GM12865 (cell line): ENCODE data around the gene PFN4.

Experiments
- DNase-seq: peaks from one replicate; pipeline ENCODE4 v3.0.0; 2010; ENCODE audit warnings: low read depth
- H3K4me3 ChIP-seq: 2 replicates; pipeline ENCODE4 v1.5.1; 2011; ENCODE audit warnings: mild to moderate bottlenecking, low read depth, low read length, control low read depth
- TF ChIP-seq, protein P1 (sequence below): IDR thresholded peaks from 2 replicates; pipeline ENCODE4 v1.5.1; 2011; ENCODE audit warnings: low read length, control low read depth, low read depth, inconsistent platforms; ENCODE audit not compliant: insufficient read depth; ENCODE audit errors: missing control alignments

PFN4 gene

GRCh38 chr2:24082787-24083566 lies 40.2 kb downstream of the PFN4 start:
- peak overlapping the region; percentile 70 for H3K4me3 ChIP-seq
- TF ChIP-seq, protein P1, sequence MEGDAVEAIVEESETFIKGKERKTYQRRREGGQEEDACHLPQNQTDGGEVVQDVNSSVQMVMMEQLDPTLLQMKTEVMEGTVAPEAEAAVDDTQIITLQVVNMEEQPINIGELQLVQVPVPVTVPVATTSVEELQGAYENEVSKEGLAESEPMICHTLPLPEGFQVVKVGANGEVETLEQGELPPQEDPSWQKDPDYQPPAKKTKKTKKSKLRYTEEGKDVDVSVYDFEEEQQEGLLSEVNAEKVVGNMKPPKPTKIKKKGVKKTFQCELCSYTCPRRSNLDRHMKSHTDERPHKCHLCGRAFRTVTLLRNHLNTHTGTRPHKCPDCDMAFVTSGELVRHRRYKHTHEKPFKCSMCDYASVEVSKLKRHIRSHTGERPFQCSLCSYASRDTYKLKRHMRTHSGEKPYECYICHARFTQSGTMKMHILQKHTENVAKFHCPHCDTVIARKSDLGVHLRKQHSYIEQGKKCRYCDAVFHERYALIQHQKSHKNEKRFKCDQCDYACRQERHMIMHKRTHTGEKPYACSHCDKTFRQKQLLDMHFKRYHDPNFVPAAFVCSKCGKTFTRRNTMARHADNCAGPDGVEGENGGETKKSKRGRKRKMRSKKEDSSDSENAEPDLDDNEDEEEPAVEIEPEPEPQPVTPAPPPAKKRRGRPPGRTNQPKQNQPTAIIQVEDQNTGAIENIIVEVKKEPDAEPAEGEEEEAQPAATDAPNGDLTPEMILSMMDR, result no peak
- DNase-seq, result no peak

DNA sequence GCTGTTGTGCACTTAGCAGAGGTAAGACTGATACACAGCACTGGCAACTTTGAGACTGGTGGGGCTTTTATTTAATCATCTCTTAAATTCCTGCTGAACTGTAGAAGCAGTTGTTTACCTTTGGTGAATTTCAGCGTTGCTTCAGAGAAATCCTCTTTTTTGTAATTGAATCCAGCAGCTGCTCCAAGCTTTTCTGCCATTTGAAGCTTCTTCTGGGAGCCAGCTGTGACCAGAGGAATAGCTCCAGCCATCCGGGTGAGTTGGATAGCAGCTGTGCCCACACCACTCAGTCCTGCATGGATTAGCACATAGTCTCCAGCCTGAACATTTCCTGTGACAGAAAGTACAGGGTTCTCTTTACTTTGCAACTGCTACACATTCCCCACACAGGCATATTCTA lies 42.4 kb downstream of the PFN4 start:
- H3K4me3 ChIP-seq, result no peak overlapping the region
- TF ChIP-seq, protein P1, result no peak
- no peak for DNase-seq

DNA sequence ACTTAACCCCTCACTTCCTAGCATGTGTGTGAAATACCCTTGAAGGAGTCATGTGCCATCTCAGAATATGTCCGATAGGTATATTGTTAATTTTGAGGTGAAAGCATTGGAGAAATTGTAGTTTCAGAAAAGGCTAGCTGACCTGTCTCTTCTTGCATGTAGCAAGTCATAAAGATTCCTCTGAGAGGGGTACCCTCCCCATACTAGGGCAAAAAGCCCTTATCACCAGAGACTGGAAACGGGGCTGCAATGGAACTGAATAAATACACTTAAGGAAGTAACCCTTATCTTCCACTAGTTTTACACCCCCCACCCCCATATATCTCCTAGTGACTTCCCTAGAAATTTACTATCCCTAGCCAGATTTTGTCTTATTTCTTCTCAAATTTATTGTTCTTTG lies 45.3 kb downstream of the PFN4 start:
- no peak for DNase-seq
- no peak overlapping the region; the same call in 1 of the 2 replicates for H3K4me3 ChIP-seq
- TF ChIP-seq, protein P1, result no peak

DNA sequence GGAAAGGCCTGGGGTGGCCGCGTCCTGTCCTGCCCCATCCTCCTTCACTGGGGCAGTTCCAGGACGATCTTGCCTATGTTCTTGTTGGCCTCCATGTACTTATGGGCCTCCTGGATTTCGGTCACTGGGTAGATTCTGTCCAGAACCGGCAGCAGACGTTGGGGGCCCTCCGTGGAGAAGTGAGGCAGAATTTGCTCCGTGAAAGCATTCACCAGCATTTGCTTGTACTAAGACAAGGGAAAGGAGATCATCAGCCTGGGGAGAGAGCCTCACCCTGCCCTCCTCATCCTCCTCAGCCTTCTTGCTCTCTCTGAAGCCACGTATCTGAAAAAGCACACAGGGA lies 45.6 kb downstream of the PFN4 start:
- H3K4me3 ChIP-seq, result peak overlapping the region; percentile 72
- TF ChIP-seq, protein P1, result no peak
- DNase-seq, result no peak

DNA sequence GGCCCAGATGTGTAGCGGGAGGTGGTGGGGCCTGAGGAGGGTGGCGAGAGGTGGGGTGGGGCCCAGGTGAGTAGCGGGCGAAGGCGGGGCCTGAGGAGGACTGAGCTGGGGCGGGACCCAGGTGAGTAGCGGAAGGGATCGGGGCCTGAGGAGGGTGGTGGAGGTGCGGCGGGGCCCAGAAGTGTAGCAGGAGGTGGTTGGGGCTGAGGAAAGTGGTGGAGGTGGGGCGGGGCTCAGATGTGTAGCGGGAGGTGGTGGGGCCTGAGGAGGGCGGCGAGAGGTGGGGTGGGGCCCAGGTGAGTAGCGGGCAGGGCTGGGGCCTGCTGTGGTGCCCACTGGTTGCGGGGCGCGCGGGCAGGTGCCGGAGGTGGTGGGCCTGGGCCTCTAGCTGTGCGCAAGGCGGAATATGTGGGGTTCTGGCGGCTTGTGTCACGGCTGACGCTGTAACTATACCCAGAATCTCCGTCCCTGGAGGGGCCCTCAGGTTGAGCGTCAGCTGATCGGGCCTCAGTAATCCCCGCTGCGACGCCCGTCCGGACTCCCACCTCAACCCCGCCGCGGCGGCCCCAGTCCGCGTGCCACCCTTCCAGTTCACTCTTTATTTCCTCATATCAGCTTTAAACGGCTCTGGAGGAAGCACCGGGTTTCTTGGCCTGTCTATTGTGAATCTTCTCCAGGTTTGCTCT lies 46.1 kb downstream of the PFN4 start:
- peak overlapping the region; percentile 72 for H3K4me3 ChIP-seq
- DNase-seq, result peak; percentile 29
- TF ChIP-seq, protein P1, result no peak

DNA sequence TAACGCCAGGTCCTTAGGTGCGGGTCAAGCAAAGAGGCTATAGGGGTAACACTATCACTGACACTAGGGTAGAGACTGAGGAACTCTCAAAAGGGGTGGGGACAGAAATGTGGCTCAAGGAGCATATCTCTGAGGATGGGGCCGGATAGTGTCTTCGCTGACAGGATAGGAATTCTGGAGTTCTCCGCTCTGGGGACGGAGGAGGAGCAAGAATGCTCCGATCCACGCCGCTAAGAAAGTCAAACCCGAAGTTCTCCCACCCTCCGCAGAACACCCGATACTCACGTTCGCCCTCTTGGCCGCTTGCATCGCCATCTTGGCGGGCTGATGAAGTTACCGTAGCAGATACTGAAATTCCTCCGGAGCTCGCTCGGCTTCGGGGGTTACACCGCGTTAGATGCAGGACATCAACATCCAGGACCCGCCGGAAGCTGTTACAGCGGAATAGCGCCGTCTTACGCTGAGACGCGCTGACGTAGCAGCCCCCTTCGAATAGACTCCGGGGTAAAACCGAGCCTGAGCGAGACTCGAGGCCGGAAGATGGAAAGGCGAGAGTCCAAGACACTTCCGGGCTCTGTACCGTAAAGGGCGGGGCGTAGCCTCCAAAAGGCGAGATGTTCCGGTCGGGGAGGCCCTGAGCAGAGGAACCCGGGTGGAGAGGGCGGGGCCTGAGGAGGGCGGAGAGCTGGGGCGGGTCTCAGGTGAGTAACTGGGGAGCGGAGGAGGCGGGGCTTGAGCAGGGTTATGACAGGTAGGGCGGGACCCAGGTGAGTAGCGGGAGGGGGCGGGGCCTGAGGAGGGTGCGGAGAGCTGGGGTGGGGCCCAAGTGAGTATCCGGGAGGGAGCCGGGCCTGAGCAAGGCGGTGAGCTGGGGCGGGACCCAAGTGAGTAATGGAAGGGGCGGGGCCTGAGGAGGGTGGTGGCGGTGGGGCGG lies 47.0 kb downstream of the PFN4 start, which contains the start of gene SF3B6:
SF3B6 (minus strand) TSS at position 412 of the 934 bp plus-strand sequence; CDS start at position 315, 97 bp downstream.
- DNase-seq, result peak; percentile 99
- TF ChIP-seq, protein P1, result no peak
- H3K4me3 ChIP-seq, result peak within 1 kb of the TSS; percentile 85
